22Rv1 (cell line): ENCODE measurements around the gene RPN2.

ENCODE experiments used
- H3K27ac ChIP-seq: fragments of 450-650 bp; 2 replicates; pipeline ENCODE4 v1.5.1; 2017
- CTCF ChIP-seq: fragments of 450-650 bp; IDR thresholded peaks from 2 replicates; pipeline ENCODE4 v1.5.1; 2017; ENCODE audit warnings: mild to moderate bottlenecking
- ZFX ChIP-seq: fragments of 450-650 bp; IDR thresholded peaks from 2 replicates; pipeline ENCODE4 v1.6.1; 2017; ENCODE audit warnings: antibody characterized with exemption, borderline replicate concordance

RPN2 gene

DNA sequence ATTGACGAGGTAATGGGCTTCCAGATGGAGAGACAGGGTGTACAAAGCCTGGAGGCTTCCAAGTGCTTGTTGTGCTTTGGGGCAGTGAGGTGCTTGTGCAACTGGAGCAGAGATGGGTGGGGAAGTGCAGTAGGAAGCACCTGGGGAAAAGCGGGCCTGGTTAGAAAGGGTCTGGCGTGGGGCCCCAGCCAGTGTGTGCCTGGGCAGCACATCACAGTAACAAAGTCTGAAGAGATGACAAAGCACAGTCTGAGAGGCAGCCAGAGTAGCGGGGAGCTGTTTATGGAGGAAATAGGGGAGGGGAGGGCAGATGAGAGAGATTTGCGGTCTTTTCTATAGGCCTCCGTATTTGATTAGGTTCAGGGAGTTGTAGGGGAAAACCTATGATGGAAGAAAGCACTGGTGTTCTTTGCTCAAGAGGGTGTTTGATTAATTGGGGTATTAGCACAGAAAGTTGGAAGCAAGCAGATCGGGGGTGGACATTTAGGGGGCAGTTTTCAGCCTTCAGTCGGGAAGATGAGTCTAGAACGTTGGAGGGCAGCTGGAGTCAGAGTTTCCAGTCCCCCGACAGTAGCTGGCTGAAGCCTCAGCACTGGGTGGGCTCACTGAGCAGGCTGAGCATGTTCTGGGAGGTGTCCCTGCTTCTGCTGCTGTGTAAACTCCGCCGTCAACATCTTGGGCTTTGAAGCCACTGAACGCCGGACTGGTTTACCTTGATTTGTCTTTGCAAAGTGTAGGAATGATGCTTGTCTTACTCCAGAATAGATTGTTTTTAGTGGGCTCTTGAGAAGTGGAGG is 15.7 kb downstream of the RPN2 start:
- TF ChIP-seq CTCF = no peak
- TF ChIP-seq ZFX = no peak

DNA sequence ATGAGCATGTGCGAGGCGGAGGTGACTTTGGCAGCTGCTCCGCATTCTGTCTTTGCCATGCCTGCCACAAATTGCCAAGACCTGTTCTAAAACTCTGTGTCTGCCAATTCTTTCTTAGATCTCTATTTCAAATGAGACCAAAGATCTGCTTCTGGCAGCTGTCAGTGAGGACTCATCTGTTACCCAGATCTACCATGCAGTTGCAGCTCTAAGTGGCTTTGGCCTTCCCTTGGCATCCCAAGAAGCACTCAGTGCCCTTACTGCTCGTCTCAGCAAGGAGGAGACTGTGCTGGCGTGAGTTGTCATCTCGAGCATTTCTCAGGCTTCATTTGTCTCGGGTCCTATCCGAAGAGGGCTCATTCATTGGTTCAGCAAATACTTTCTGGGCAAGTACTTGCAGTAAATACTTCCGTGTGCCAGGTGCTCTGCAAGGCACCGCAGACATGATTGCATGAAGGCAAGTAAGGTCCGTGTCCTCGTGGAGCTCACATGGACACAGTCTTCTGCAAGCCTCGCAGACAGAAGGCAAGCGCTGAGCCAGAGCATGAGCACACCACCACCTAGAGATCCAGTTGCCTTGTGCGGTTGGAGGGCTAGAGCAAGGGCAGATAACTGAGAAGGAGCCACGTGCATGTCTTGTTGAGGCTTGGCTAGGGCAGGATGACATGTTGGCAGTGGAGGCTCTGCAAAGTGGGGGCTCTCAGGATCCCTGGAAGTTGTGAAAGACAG is 20.0 kb downstream of the RPN2 start:
- no peak overlapping the region for H3K27ac ChIP-seq
- no peak for TF ChIP-seq ZFX
- no peak for TF ChIP-seq CTCF

More for the DNA sequence above, 15.7 kb downstream of the RPN2 start:
- 0 out of 2 replicates have a peak overlapping the region, but pooled peaks have one; percentile 15 for H3K27ac ChIP-seq

- no peak overlapping the region for H3K27ac ChIP-seq
- TF ChIP-seq ZFX (no peak), CTCF (no peak)
Measured at GRCh38 chr20:37200376-37200775, 21.2 kb downstream of the RPN2 start.

DNA sequence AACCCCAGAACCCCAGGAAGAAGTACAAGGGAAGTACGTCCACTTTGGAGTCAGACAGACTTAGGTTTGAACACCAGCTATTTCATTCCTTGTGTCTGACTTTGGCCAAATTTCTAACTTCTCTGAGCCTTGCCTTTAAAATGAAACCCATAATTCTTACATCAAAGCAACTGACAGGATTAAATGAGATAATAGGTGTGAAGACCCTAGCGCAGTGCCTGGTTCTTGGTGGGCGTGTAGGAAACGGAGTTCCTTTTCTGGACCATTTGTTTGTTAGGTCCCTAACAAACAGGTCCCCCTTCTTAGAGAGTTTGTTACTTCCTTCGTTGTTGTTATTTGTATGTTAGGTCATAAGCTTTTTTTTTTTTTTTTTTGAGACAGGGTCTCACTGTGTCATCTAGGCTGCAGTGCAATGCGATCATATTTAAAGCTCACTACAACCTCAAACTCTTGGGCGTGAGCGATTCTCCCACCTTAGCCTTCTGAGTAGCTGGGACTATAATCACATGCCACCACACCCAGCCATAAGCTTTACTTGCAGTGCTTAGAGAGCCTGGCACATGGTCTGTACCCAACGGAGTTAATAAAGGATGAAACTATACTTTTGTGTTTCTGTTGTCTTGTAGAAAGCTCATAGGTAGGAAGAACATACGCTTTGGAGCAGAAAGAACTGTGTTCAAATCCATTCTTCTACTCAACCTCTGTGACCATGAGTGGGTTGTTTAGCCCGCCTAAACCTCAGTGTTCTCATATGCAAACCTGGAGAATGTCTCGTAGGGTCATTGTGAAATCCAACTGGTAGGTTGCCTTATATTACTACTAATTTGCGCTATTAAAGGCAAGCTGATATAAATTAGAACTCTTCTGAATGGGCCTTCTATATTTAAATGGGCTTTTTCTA is 22.0 kb downstream of the RPN2 start:
- no peak for TF ChIP-seq CTCF
- TF ChIP-seq ZFX = no peak
- H3K27ac ChIP-seq = no peak overlapping the region

DNA sequence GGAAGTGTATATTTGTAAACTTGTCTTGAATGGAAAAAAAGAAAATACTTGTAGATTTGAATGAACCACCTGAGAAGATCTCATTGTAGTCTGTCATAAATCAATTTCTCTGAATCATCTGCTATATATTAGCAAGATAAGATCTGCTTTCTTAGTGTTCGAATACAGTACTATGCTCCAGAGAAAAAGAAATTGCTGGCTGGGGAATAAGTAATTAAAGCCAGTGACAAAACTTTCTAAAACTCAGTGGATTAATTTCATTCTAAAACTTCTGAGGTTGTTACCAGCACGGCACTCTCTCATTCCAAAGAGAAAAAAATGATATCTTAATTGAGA is 22.7 kb downstream of the RPN2 start:
- no peak for TF ChIP-seq ZFX
- no peak for TF ChIP-seq CTCF
- H3K27ac ChIP-seq = no peak overlapping the region

- TF ChIP-seq CTCF (peak; percentile 82), ZFX (no peak)
- no peak overlapping the region for H3K27ac ChIP-seq
Measured at GRCh38 chr20:37202267-37202943, 23.3 kb downstream of the RPN2 start.
